OCI-LY7 (cell line): Measurements from ENCODE around the gene SEC23IP. TPM values are rescaled to one million over a fixed set of nuclear protein-coding genes. Genes with fewer than 3 reads are reported as not detected.

Source experiments
- BruUV-seq: library from RNA; stranded (reverse); fragments of 400-500 nt; replicated peaks from 2 replicates; lab custom pipeline; 2021; lab: Mats Ljungman, UMichigan
- CTCF ChIA-PET: fragments of 300-600 bp; sonication (Branson Sonifier 250); formaldehyde crosslinking; loops from one replicate; lab custom pipeline; 2022; ENCODE audit warnings: antibody characterized with exemption; ENCODE audit not compliant: unreplicated experiment; lab: Charles Lee
- POLR2A ChIA-PET: fragments of 300-600 bp; sonication (Branson Sonifier 250); formaldehyde crosslinking; loops from one replicate; lab custom pipeline; 2022; ENCODE audit warnings: antibody characterized with exemption; lab: Charles Lee
- DNase-seq: peaks from one replicate; pipeline ENCODE4 v3.0.0-alpha.2; 2015; ENCODE audit warnings: low spot score
- H2AFZ ChIP-seq: fragments of 200-600 bp; sonication (generic), shearing (Covaris generic); 2 replicates; pipeline ENCODE4 v1.6.1; 2014; ENCODE audit warnings: mild to moderate bottlenecking, antibody characterized with exemption, low read length, moderate library complexity
- H3K27ac ChIP-seq: fragments of 200-600 bp; sonication (generic); 2 replicates; pipeline ENCODE4 v1.5.1; 2014; ENCODE audit warnings: mixed run types, low read depth, mild to moderate bottlenecking, moderate library complexity, low read length, inconsistent platforms; ENCODE audit not compliant: poor library complexity, severe bottlenecking
- H3K36me3 ChIP-seq: fragments of 200-600 bp; sonication (generic); 2 replicates; pipeline ENCODE4 v1.6.1; 2014; ENCODE audit warnings: mild to moderate bottlenecking, antibody characterized with exemption, low read length, moderate library complexity, mixed read lengths; ENCODE audit not compliant: insufficient read depth
- H3K4me1 ChIP-seq: fragments of 200-600 bp; sonication (generic); 2 replicates; pipeline ENCODE4 v1.5.1; 2014; ENCODE audit warnings: mild to moderate bottlenecking, low read length; ENCODE audit not compliant: insufficient read depth, poor library complexity, severe bottlenecking
- H3K4me2 ChIP-seq: fragments of 200-600 bp; sonication (generic); 2 replicates; pipeline ENCODE4 v1.6.1; 2014; ENCODE audit warnings: mild to moderate bottlenecking, low read length
- H3K4me3 ChIP-seq: fragments of 200-600 bp; sonication (generic); 2 replicates; pipeline ENCODE4 v1.5.1; 2014; ENCODE audit warnings: mild to moderate bottlenecking, low read depth, low read length; ENCODE audit not compliant: poor library complexity, severe bottlenecking
- H3K79me2 ChIP-seq: fragments of 200-600 bp; sonication (generic); 2 replicates; pipeline ENCODE4 v1.6.1; 2016; ENCODE audit warnings: low read depth, mild to moderate bottlenecking, low read length, moderate library complexity, mixed read lengths; ENCODE audit not compliant: insufficient read depth
- H3K9me2 ChIP-seq: fragments of 200-600 bp; sonication (generic); 2 replicates; pipeline ENCODE4 v1.6.1; 2016; ENCODE audit warnings: mild to moderate bottlenecking, low read length, mixed read lengths; ENCODE audit not compliant: insufficient read depth
- H3K9me3 ChIP-seq: fragments of 200-600 bp; sonication (generic); 2 replicates; pipeline ENCODE4 v1.6.1; 2014; ENCODE audit warnings: mild to moderate bottlenecking, mixed run types, low read length, mixed read lengths
- H4K20me1 ChIP-seq: fragments of 200-600 bp; sonication (generic); 2 replicates; pipeline ENCODE4 v1.6.1; 2014; ENCODE audit warnings: mild to moderate bottlenecking, antibody characterized with exemption, low read length, moderate library complexity, mixed read lengths; ENCODE audit not compliant: insufficient read depth
- CTCF ChIP-seq: fragments of 200-600 bp; sonication (generic); conservative IDR thresholded peaks from 2 replicates; pipeline ENCODE4 v1.5.1; 2014; ENCODE audit warnings: mild to moderate bottlenecking, antibody characterized with exemption, low read length, moderate library complexity, mixed read lengths
- EZH2phosphoT487 ChIP-seq: fragments of 200-600 bp; sonication (generic); IDR thresholded peaks from 2 replicates; pipeline ENCODE4 v1.6.1; 2018; ENCODE audit warnings: low read depth, borderline replicate concordance, mild to moderate bottlenecking, mixed run types, antibody characterized with exemption, low read length, moderate library complexity, mixed read lengths
- intact Hi-C: fragments of 100-400 bp; cut with micrococcal nuclease; formaldehyde crosslinking; loops from one replicate; pipeline ENCODE4 v1.10.0; 2022; ENCODE audit not compliant: unreplicated experiment
- total RNA-seq, 2 experiments: library from RNA; depleted of rRNA in 1 of 2; stranded (reverse); fragments of >200 nt in 1 of 2; shearing (Covaris generic) in 1 of 2; gene quantifications; 2 replicates each; pipeline ENCODE4 v1.2.3, GENCODE V29; 2014 to 2022

Gene SEC23IP
- total RNA-seq, 2 experiments from 2014 or later = 19.9 to 61.3 TPM

- no peaks in the 10 kb centered on the region for H3K4me1 ChIP-seq
- H3K36me3 ChIP-seq = no peaks in the 10 kb centered on the region
- DNase-seq = no peak
- ChIA-PET CTCF (no interaction called here), POLR2A (interaction anchor here (0.6 kb wide), 1 partner anchor 16 kb away, joined by 3 read pairs; no protein-coding TSS in a partner anchor)
- no peak overlapping the region for H3K4me2 ChIP-seq
- no TSS peak for BruUV-seq
- no peaks in the 10 kb centered on the region for H3K9me2 ChIP-seq
- H3K9me3 ChIP-seq = no peaks in the 10 kb centered on the region
- no peak overlapping the region for H3K4me3 ChIP-seq
- no peaks in the 10 kb centered on the region for H3K79me2 ChIP-seq
- H4K20me1 ChIP-seq = no peaks in the 10 kb centered on the region
- intact Hi-C loops = no loop called here
- TF ChIP-seq CTCF (no peak), EZH2phosphoT487 (no peak)
- H3K27ac ChIP-seq = no peak overlapping the region
- no peak overlapping the region for H2AFZ ChIP-seq
These were observed 64.9 kb downstream of the SEC23IP start for GRCh38 chr10:119957451-119957850.

GRCh38 chr10:119962837-119963236 lies 70.3 kb downstream of the SEC23IP start:
- TF ChIP-seq EZH2phosphoT487 (no peak), CTCF (no peak)
- no peaks in the 10 kb centered on the region for H4K20me1 ChIP-seq
- H3K79me2 ChIP-seq = no peaks in the 10 kb centered on the region
- CTCF ChIA-PET = no interaction called here
- H3K9me2 ChIP-seq = no peaks in the 10 kb centered on the region
- no peak overlapping the region for H3K4me3 ChIP-seq
- DNase-seq = no peak
- intact Hi-C loops = no loop called here
- no TSS peak for BruUV-seq
- POLR2A ChIA-PET = no interaction called here
- no peak overlapping the region for H3K4me2 ChIP-seq
- H3K36me3 ChIP-seq = no peaks in the 10 kb centered on the region
- H3K9me3 ChIP-seq = peaks cover 6% of the 10 kb centered on the region; the same call in 1 of the 2 replicates
- no peak overlapping the region for H2AFZ ChIP-seq
- no peak overlapping the region for H3K27ac ChIP-seq
- H3K4me1 ChIP-seq = no peaks in the 10 kb centered on the region

GRCh38 chr10:119967066-119967465 lies 74.5 kb downstream of the SEC23IP start:
- H4K20me1 ChIP-seq = no peaks in the 10 kb centered on the region
- peaks cover 6% of the 10 kb centered on the region; the same call in 1 of the 2 replicates for H3K9me3 ChIP-seq
- H3K4me1 ChIP-seq = no peaks in the 10 kb centered on the region
- H3K9me2 ChIP-seq = no peaks in the 10 kb centered on the region
- intact Hi-C loops = no loop called here
- H2AFZ ChIP-seq = no peak overlapping the region
- POLR2A ChIA-PET = interaction anchor here (0.6 kb wide), 1 partner anchor 213 kb away, joined by 3 read pairs; no protein-coding TSS in a partner anchor
- CTCF ChIA-PET = no interaction called here
- H3K79me2 ChIP-seq = no peaks in the 10 kb centered on the region
- no peaks in the 10 kb centered on the region for H3K36me3 ChIP-seq
- TF ChIP-seq CTCF = no peak
- TF ChIP-seq EZH2phosphoT487 = no peak
- no TSS peak for BruUV-seq
- no peak overlapping the region for H3K27ac ChIP-seq
- DNase-seq = no peak
- H3K4me2 ChIP-seq = no peak overlapping the region
- H3K4me3 ChIP-seq = no peak overlapping the region
